ENCODE measurements around the gene SIK3.

- TF ChIP-seq CTCF (IDR thresholded peaks at IDR 0.05), result no peak
- TF ChIP-seq POLR2A (IDR thresholded peaks at IDR 0.05), result no peak
- no peak for TF ChIP-seq POLR2AphosphoS5 (IDR thresholded peaks at IDR 0.05)
Observed at GRCh38 chr11:116885951-116886655, 212.1 kb downstream of the SIK3 start.

All from prostate gland (tissue), 2 donors.